RPMI7951 (cell line): ENCODE data around the gene SLC13A1. TPM values are rescaled to one million over a fixed set of nuclear protein-coding genes. Genes with fewer than 3 reads are reported as not detected.
A peak's percentile ranks its signal among the peaks of the same experiment; 100 is the strongest.
"Not testable (repeated sequence)": the region's sequence is repeated elsewhere in the genome, so short reads cannot be mapped to it uniquely, and the experiment has no call there.

Source experiments
- DNase-seq: peaks from one replicate; pipeline ENCODE4 v3.0.0-alpha.2; 2012; ENCODE audit warnings: low read depth
- total RNA-seq: library from RNA; depleted of rRNA; stranded (reverse); fragments of >200 nt; shearing (Covaris generic); gene quantifications from 2 replicates; pipeline ENCODE4 v1.2.3, GENCODE V29; 2014; rRNA removed

SLC13A1 gene
- not detected in 2 replicates for total RNA-seq

GRCh38 chr7:123199883-123200282 is at the start of gene SLC13A1:
Gene SLC13A1 (minus strand): TSS chr7:123199969. CDS start chr7:123199946, 23 bp downstream.
- DNase-seq = no peak

GRCh38 chr7:123244768-123245167 is 45.0 kb upstream of the SLC13A1 start:
- no peak for DNase-seq

GRCh38 chr7:123242467-123243092 is 42.8 kb upstream of the SLC13A1 start:
- DNase-seq = no peak

- DNase-seq = no peak
Observed at GRCh38 chr7:123241809-123242208, 42.0 kb upstream of the SLC13A1 start.

GRCh38 chr7:123231021-123232000 is 31.5 kb upstream of the SLC13A1 start:
- peak; percentile 29 for DNase-seq

- DNase-seq = no peak
Observed at GRCh38 chr7:123230603-123231002, 30.8 kb upstream of the SLC13A1 start.

- DNase-seq = no peak
Observed at GRCh38 chr7:123230147-123230546, 30.4 kb upstream of the SLC13A1 start.

- DNase-seq = no peak
Observed at GRCh38 chr7:123229426-123229825, 29.7 kb upstream of the SLC13A1 start.

- DNase-seq = not testable (repeated sequence)
Observed at GRCh38 chr7:123227666-123228065, 27.9 kb upstream of the SLC13A1 start.

GRCh38 chr7:123220396-123220795 is 20.6 kb upstream of the SLC13A1 start:
- DNase-seq = no peak

GRCh38 chr7:123218866-123219265 is 19.1 kb upstream of the SLC13A1 start:
- no peak for DNase-seq

- DNase-seq = no peak
Observed at GRCh38 chr7:123216825-123217224, 17.1 kb upstream of the SLC13A1 start.

- DNase-seq = no peak
Observed at GRCh38 chr7:123215350-123215749, 15.6 kb upstream of the SLC13A1 start.

GRCh38 chr7:123211545-123211944 is 11.8 kb upstream of the SLC13A1 start:
- DNase-seq = no peak

- no peak for DNase-seq
Observed at GRCh38 chr7:123210986-123211385, 11.2 kb upstream of the SLC13A1 start.

- DNase-seq = no peak
Observed at GRCh38 chr7:123209786-123210185, 10.0 kb upstream of the SLC13A1 start.

- DNase-seq = no peak
Observed at GRCh38 chr7:123208793-123209192, 9.0 kb upstream of the SLC13A1 start.

- DNase-seq = no peak
Observed at GRCh38 chr7:123204206-123204835, 4.6 kb upstream of the SLC13A1 start.

GRCh38 chr7:123201901-123202300 is 2.1 kb upstream of the SLC13A1 start:
- DNase-seq = no peak

GRCh38 chr7:123198668-123199652 is 809 bp downstream of the SLC13A1 start:
- DNase-seq = no peak

- no peak for DNase-seq
Observed at GRCh38 chr7:123198111-123198510, 1.7 kb downstream of the SLC13A1 start.
